Activated CD8-positive, alpha-beta T cell treated with anti-CD3 and anti-CD28 coated beads for 36 hours (primary cell): ENCODE measurements around the gene NFATC2. TPM values are rescaled to one million over a fixed set of nuclear protein-coding genes. Genes with fewer than 3 reads are reported as not detected.

Experiments used
- ATAC-seq: fragments of 200-7000 bp; cut with Tn5 transposase; one replicate; pipeline ENCODE4 v1.10.0; 2021; ENCODE audit warnings: mild to moderate bottlenecking, moderate library complexity
- CTCF ChIA-PET: fragments of 350-600 bp; sonication (Branson Sonifier 250); formaldehyde crosslinking; loops from one replicate; lab custom pipeline; 2021; ENCODE audit warnings: antibody characterized with exemption; lab: Charles Lee
- POLR2A ChIA-PET: fragments of 350-600 bp; sonication (Branson Sonifier 250); formaldehyde crosslinking; loops from one replicate; lab custom pipeline; 2021; ENCODE audit warnings: antibody characterized with exemption; lab: Charles Lee
- DNase-seq: peaks from one replicate; pipeline ENCODE4 v3.0.0-alpha.2; 2020
- H3K27ac Mint-ChIP-seq: one replicate; pipeline ENCODE4 v1.8.0; 2021; ENCODE audit warnings: mild to moderate bottlenecking, mixed read lengths
- H3K27me3 Mint-ChIP-seq: one replicate; pipeline ENCODE4 v1.8.0; 2021; ENCODE audit warnings: mixed read lengths
- H3K36me3 Mint-ChIP-seq: one replicate; pipeline ENCODE4 v1.8.0; 2021; ENCODE audit warnings: low read depth, mixed read lengths
- H3K4me1 Mint-ChIP-seq: one replicate; pipeline ENCODE4 v1.8.0; 2021; ENCODE audit warnings: low read depth, mixed read lengths
- H3K4me3 Mint-ChIP-seq: one replicate; pipeline ENCODE4 v1.8.0; 2021; ENCODE audit warnings: mild to moderate bottlenecking, moderate library complexity, mixed read lengths
- H3K9me3 Mint-ChIP-seq: one replicate; pipeline ENCODE4 v1.8.0; 2021; ENCODE audit warnings: mixed read lengths
- CTCF ChIP-seq: fragments of 200-600 bp; IDR thresholded peaks from one replicate; pipeline ENCODE4 v1.8.0; 2022; ENCODE audit warnings: antibody characterized with exemption, mild to moderate bottlenecking
- intact Hi-C: fragments of 100-400 bp; cut with micrococcal nuclease; formaldehyde crosslinking; loops from one replicate; pipeline ENCODE4 v1.10.0; 2022
- total RNA-seq, 2 experiments: library from RNA; stranded (reverse); gene quantifications; one replicate each; pipeline ENCODE4 v1.2.3, GENCODE V29; 2021

The NFATC2 gene
- total RNA-seq, 2 experiments from 2014 or later = 38.3 to 40.9 TPM

- CTCF ChIA-PET = no interaction called here
- POLR2A ChIA-PET = no interaction called here
- H3K27me3 Mint-ChIP-seq = no peaks in the 10 kb centered on the region
- TF ChIP-seq CTCF = no peak
- ATAC-seq (no peak), DNase-seq (no peak)
- H3K36me3 Mint-ChIP-seq = peaks cover 47% of the 10 kb centered on the region
- no peaks in the 10 kb centered on the region for H3K9me3 Mint-ChIP-seq
- intact Hi-C loops = no loop called here
- peaks cover 75% of the 10 kb centered on the region for H3K4me1 Mint-ChIP-seq
- no peak overlapping the region for H3K27ac Mint-ChIP-seq
- H3K4me3 Mint-ChIP-seq = no peak overlapping the region
Measured at GRCh38 chr20:51420805-51421204, 121.7 kb downstream of the NFATC2 start.

GRCh38 chr20:51420111-51420510 is 122.4 kb downstream of the NFATC2 start:
- Mint-ChIP-seq H3K9me3 (no peaks in the 10 kb centered on the region), H3K27ac (peak overlapping the region; percentile 34), H3K27me3 (no peaks in the 10 kb centered on the region), H3K4me3 (no peak overlapping the region), H3K36me3 (peaks cover 52% of the 10 kb centered on the region), H3K4me1 (peaks cover 76% of the 10 kb centered on the region)
- DNase-seq (no peak), ATAC-seq (no peak)
- CTCF ChIA-PET = no interaction called here
- intact Hi-C loops = no loop called here
- POLR2A ChIA-PET = no interaction called here
- no peak for TF ChIP-seq CTCF

GRCh38 chr20:51419646-51420045 is 122.9 kb downstream of the NFATC2 start:
- peaks cover 76% of the 10 kb centered on the region for H3K4me1 Mint-ChIP-seq
- ChIA-PET CTCF (no interaction called here), POLR2A (no interaction called here)
- H3K9me3 Mint-ChIP-seq = no peaks in the 10 kb centered on the region
- no peak overlapping the region for H3K4me3 Mint-ChIP-seq
- H3K36me3 Mint-ChIP-seq = peaks cover 55% of the 10 kb centered on the region
- intact Hi-C loops = no loop called here
- DNase-seq = no peak
- TF ChIP-seq CTCF = no peak
- no peaks in the 10 kb centered on the region for H3K27me3 Mint-ChIP-seq
- peak overlapping the region; percentile 10 for H3K27ac Mint-ChIP-seq
- no peak for ATAC-seq

- H3K36me3 Mint-ChIP-seq = peaks cover 54% of the 10 kb centered on the region
- no peak overlapping the region for H3K4me3 Mint-ChIP-seq
- DNase-seq (no peak), ATAC-seq (no peak)
- ChIA-PET CTCF (no interaction called here), POLR2A (no interaction called here)
- intact Hi-C loops = no loop called here
- peaks cover 76% of the 10 kb centered on the region for H3K4me1 Mint-ChIP-seq
- no peak for TF ChIP-seq CTCF
- no peak overlapping the region for H3K27ac Mint-ChIP-seq
- H3K9me3 Mint-ChIP-seq = no peaks in the 10 kb centered on the region
- no peaks in the 10 kb centered on the region for H3K27me3 Mint-ChIP-seq
Measured at GRCh38 chr20:51419231-51419630, 123.3 kb downstream of the NFATC2 start.

- CTCF ChIA-PET = interaction anchor here (0.8 to 1.5 kb wide), 5 partner anchors 10 to 177 kb away, joined by 3 to 6 read pairs (median 5); no protein-coding TSS in a partner anchor
- ATAC-seq = no peak
- Mint-ChIP-seq H3K4me3 (no peak overlapping the region), H3K27ac (no peak overlapping the region), H3K4me1 (peaks cover 74% of the 10 kb centered on the region), H3K9me3 (no peaks in the 10 kb centered on the region), H3K27me3 (no peaks in the 10 kb centered on the region), H3K36me3 (peaks cover 52% of the 10 kb centered on the region)
- intact Hi-C loops = no loop called here
- no peak for TF ChIP-seq CTCF
- no peak for DNase-seq
- POLR2A ChIA-PET = interaction anchor here (5.9 kb wide), 1 partner anchor 13 kb away, joined by 31 read pairs; no protein-coding TSS in a partner anchor
Measured at GRCh38 chr20:51418137-51418529, 124.4 kb downstream of the NFATC2 start.
